H1 (cell line): ENCODE measurements around the gene ULK3. TPM values are rescaled to one million over a fixed set of nuclear protein-coding genes. Genes with fewer than 3 reads are reported as not detected.

ENCODE experiments used
- CTBP2 ChIP-seq: IDR thresholded peaks from 2 replicates; pipeline ENCODE4 v1.7.0; 2011; ENCODE audit warnings: borderline replicate concordance, mild to moderate bottlenecking, moderate library complexity, mixed read lengths, low read length; ENCODE audit not compliant: insufficient read depth, insufficient read length
- CTCF ChIP-seq, 3 experiments: IDR thresholded peaks; 1 replicate in 2 of 3; 2 replicates in 1 of 3; pipeline versions ENCODE4 v1.5.1 to v1.6.1; 2011; ENCODE audit warnings: low read length in 3 of 3, mild to moderate bottlenecking in 3 of 3, inconsistent platforms in 2 of 3, low read depth in 1 of 3, moderate library complexity in 1 of 3; ENCODE audit not compliant: insufficient read depth in 1 of 3; ENCODE audit errors: control extremely low read depth in 1 of 3
- EZH2 ChIP-seq: fragments of 200-600 bp; sonication (generic); IDR thresholded peaks from 2 replicates; pipeline ENCODE4 v1.7.1; 2012; ENCODE audit warnings: low read depth, mild to moderate bottlenecking, moderate library complexity, low read length, inconsistent platforms; ENCODE audit not compliant: severe bottlenecking
- KDM4A ChIP-seq: IDR thresholded peaks from one replicate; pipeline ENCODE4 v1.7.1; 2012; ENCODE audit warnings: low read depth, mild to moderate bottlenecking, moderate library complexity, low read length, inconsistent platforms; ENCODE audit not compliant: severe bottlenecking
- RXRA ChIP-seq: IDR thresholded peaks from 2 replicates; pipeline ENCODE4 v1.6.1; 2011; ENCODE audit warnings: low read depth, mild to moderate bottlenecking, low read length, moderate library complexity; ENCODE audit not compliant: insufficient read depth
- SP2 ChIP-seq: IDR thresholded peaks from 2 replicates; pipeline ENCODE4 v1.6.1; 2012; ENCODE audit warnings: mild to moderate bottlenecking, low read length, inconsistent platforms
- SP4 ChIP-seq: IDR thresholded peaks from 2 replicates; pipeline ENCODE4 v1.6.1; 2012; ENCODE audit warnings: low read length, inconsistent platforms
- SRF ChIP-seq: IDR thresholded peaks from 2 replicates; pipeline ENCODE4 v1.6.1; 2011; ENCODE audit warnings: mild to moderate bottlenecking, low read depth, low read length, moderate library complexity
- TCF12 ChIP-seq: IDR thresholded peaks from 2 replicates; pipeline ENCODE4 v1.6.1; 2011; ENCODE audit warnings: low read depth, mild to moderate bottlenecking, low read length
- polyA plus RNA-seq, 7 experiments: library from polyadenylated mRNA; depleted of rRNA in 3 of 7; stranded (reverse) in 5 of 7; unstranded in 2 of 7; fragments of >200 nt in 5 of 7; fragments of 200-250 nt in 2 of 7; gene quantifications; 1 replicate in 5 of 7; 2 replicates in 1 of 7; 4 replicates in 1 of 7; pipeline versions ENCODE4 v1.2.1 to v1.2.3, GENCODE V29; 2011 to 2013; ENCODE audit warnings: missing spikeins in 2 of 7, mixed read lengths in 2 of 7
- total RNA-seq: library from RNA; stranded (reverse); fragmentation: NEBNext Ultra II Directional; extraction: Animal tissue kit (Norgen Biotek cat#: 25700); gene quantifications from 2 replicates; pipeline ENCODE4 v1.2.1, GENCODE V29; 2021
- TF ChIP-seq, protein P1 (sequence below): IDR thresholded peaks from 2 replicates; pipeline ENCODE4 v1.6.1; 2012; ENCODE audit warnings: inconsistent platforms

The ULK3 gene
- total and polyA plus RNA-seq, 2 of the 8 experiments (the other 6 are each of a cell fraction or from before 2014, with no cell fraction given), result 27.1 to 34.4 TPM

- TF ChIP-seq CTCF (IDR thresholded peaks at IDR 0.05; ENCODE audit: control extremely low read depth in 1 of 3, insufficient read depth in 1 of 3, low read depth in 1 of 3, low read length in 3 of 3) (no peak), SP4 (no peak), SRF (no peak), SP2 (no peak), EZH2 (no peak), TCF12 (no peak), CTBP2 (no peak), KDM4A (no peak), RXRA (no peak)
- TF ChIP-seq, protein P1, sequence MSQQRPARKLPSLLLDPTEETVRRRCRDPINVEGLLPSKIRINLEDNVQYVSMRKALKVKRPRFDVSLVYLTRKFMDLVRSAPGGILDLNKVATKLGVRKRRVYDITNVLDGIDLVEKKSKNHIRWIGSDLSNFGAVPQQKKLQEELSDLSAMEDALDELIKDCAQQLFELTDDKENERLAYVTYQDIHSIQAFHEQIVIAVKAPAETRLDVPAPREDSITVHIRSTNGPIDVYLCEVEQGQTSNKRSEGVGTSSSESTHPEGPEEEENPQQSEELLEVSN, result no peak
Measured at GRCh38 chr15:74794248-74794969, 48.5 kb downstream of the ULK3 start (continued).
